Measurements from ENCODE around the gene CHURC1.

CHURC1 gene

DNA sequence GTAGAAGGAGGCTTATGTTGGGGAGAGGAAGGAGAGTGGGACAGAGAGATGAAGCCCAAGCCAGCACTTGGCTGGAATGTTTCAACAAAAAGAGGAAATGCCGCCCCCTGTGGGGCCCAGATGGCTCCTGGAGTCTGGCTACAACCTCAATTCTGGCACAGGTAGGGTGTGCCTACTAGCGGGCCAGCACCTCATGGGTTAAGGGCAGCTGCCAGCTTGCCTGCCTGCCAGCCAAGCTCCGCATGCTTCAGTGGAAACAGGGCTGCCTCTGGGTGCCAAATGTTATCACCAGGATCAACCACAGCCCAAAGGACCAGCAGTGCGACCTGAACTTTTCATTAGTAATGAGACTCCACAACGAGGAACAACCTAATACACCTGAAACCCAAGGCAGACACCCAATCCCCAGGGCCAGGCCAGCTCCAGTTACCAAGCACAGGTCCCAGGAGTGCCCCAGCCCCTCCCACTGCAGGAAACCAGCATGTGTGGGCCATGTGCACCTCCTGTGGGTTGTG lies 46.6 kb downstream of the CHURC1 start:
- no peak for DNase-seq

DNA sequence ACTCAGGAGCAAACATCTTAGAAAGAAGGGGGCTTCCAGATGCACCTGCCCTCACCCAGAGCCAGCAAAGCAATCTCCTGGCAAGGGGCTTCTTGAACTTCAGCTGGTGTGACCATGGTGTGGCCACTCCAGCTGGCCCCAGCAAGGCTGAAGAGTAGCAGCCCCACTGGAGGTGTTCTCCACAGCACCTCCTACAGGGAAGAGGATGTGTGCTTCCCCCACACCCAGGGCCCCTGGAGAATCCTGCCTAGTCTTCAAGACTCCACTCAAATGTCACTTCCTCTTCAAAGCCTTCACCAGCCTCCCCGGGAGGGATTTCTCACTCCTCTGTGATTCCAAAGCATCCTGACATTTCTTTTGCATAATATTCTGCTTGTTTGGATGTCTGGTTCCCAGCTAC lies 49.4 kb downstream of the CHURC1 start:
- no peak for DNase-seq

DNA sequence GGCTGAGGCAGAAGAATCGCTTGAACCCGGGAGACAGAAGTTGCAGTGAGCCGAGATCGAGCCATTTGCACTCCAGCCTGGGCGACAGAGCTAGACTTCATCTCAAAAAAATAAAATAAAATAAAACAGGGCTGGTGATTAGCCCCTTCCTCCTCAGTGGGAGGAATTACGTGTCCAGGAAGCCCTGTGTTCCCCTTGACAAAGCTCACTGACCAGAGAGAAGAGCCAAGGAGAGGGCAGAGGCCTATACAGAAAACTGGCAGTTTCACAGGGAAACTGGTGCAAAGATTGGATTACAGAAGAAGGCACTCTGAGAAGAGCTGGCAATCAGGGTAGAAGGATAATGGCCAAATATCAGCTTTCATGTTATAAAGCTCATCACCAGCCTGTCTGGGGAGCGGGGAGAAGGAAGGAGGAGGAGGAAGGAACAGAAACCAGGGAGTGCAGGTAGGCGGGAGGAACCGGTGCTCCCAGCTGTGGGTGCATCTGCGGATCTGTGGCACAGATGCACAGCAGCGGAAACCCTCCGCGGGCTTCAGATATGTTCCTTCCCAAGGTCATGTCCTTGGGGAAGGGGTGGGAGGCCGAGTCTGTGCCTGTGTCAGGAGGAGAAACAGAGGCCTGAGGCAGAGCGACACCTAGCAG lies 51.2 kb downstream of the CHURC1 start:
- no peak for DNase-seq

DNA sequence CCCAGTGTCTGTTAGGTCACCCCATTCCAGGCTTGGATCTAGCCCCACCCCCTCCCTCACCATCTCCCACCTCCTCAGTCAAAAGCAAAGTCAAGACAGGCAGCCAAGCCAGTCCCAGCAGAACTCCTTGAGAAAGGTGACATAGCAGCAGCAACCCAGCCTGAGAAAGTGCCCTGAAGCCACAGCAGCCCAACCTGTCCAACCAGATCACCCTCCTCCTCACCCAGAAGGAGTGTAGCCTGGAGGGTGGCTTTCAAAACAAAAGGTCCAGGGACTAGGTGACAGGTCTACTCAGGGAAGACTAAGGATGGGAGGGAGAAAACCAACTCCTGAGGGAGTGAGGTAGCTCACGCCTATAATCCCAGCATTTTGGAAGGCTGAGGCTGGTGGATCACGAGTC lies 52.7 kb downstream of the CHURC1 start:
- no peak for DNase-seq

DNA sequence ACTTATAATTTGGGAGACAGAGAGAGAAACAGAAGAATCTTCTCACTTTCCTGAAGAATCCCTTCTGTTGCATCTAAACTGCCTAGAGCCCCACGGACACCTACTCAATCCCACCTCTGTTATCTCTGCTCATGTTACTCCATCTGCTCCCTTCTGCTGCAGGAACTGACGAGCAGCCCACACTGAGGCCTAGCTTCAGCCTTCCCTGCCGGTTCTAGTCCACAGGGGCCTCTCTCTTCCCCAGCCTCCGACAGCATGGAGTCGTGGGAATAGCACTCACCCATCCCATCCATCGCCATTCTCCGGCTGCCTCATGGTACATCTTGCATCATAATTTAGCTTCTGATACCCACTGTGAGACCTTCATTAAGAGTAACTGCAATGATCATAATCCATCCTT lies 53.9 kb downstream of the CHURC1 start:
- no peak for DNase-seq

DNA sequence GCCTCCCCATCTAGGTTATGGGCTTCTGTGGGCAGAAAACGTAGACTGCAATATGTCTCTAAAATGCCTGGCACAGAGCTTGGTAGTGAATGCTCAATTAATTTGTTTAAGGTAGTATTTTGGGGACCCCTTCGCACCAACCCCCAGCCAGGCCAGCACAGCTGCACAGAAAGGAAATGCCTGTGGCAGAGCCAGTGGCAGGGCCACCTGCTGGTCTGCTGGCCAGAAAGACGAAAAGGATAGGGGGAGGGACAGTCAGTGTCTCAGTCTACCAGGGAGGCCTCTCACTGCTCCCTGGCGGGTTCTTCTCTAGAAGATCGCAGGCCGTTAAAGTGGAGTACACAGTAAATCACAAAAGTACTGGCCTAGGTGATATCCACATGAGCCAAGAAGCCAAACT lies 54.4 kb downstream of the CHURC1 start:
- DNase-seq: no peak

DNA sequence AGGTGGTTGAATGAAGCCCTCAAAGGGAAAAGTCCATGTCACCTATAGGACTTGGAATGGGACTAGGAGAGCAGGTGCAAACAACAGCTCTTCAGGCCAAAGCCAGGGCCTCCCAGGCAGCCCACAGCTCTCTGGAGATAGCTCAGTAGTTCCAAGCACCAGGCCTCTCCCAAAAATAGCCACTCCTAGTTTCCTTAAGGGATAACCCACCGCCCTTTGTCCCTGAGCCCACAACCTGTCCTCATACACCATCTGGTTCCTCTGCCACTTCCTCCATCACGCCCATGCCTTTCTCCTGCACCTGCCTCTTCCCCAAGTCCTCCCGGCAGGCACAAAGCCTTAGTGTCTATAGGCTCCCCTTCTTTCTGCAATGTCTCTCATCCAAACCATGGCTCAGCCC lies 55.8 kb downstream of the CHURC1 start:
- DNase-seq: no peak

DNA sequence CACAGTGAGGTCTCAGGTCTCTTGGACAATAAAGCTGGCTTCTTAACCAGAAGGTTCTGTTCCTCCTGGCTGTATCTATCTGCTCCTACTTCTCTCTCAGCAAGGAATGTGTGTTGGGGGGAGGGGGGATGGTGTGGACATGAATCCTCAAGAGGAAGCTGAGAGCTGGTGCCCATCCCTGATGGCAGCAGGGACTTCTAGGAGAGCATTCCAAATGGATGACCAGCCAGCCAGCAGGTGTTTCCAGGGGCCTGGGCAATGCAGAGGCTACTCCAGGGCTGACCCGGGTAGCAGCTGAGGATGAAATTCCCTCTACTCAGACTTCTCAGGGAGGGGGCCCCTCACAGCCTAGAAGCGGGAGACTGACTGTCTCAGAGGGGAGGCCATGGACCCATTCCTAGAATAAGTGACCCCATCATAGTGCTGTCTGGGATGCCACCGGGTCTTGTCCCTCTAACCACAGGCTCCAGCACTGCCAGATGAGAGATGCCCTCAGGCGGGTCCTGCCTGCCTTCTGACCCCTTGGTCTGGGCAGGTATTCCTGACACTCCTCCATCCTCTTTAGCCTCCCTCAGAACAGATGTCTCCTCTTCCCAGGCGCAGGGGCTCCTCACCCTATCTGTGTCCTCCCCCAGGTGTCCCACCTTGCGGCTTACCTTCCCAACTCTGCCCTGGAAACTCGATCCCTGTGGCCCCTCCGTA lies 56.7 kb downstream of the CHURC1 start:
- no peak for DNase-seq

DNA sequence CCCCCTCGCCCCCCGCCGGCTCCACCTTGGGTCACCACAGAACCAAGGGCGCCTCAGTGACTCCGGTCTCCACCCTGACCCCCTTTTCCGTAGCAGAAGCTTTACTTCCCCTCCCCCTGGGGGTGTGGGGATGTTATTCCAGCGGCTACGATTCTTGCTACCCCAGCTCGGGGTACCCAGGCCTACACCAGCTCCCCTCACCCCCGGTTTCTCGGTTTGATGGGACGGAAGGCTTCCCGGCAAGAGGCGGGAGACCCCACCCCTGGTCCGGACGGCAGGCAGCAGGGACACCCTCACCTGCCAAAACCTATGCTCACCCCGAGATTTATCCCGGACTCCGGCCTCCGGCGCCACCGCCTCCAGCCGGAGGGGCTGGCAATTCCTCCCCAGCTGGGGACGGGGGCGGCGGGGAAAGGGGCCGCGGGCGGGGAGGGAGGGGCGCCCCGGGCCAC lies 57.3 kb downstream of the CHURC1 start:
- no peak for DNase-seq

DNA sequence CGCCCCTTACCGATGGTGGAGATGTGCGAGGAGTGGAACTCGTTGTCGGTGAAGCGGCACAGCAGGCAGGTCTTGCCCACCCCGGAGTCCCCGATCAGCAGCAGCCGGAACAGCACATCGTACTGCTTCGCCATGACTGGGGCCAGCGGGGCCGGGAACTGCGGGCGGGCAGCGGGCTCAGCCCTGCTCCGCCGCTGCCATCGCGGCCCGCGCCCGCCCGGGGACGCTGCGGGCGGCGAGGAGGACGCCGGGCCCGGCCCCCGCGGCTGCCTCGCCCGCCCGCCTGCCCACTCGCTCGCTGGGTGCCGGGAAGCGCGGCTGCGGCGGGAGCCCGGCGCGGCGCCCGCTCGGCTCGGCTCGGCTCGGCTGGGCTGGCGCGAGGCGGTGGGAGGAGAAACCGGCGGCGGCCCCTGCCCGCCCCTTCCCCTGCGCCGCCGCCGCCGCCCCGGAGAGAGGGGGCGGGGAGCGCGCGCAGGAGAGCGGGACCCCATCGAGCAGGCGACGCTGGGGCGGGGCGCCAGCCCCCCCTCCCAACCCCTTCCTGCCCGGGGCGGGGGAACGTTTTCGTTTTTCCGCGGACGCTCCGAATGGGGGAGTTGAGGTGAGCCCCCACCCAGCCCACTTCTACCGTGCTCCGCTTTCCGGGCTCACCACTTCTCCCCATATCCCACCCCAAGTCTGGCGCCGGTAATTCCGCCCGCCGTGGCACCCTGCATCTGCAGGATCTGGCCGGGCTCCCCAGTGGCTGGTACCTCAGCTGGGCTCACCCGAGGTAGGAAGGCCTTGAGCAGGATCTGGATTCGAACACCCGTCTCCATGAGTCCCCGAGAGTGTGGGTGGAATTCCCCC lies 57.9 kb downstream of the CHURC1 start, which contains the start of gene RAB15:
RAB15 (minus strand) TSS at position 394 of the 849 bp plus-strand sequence; CDS start at position 134, 260 bp downstream.
- DNase-seq: peak; percentile 13

DNA sequence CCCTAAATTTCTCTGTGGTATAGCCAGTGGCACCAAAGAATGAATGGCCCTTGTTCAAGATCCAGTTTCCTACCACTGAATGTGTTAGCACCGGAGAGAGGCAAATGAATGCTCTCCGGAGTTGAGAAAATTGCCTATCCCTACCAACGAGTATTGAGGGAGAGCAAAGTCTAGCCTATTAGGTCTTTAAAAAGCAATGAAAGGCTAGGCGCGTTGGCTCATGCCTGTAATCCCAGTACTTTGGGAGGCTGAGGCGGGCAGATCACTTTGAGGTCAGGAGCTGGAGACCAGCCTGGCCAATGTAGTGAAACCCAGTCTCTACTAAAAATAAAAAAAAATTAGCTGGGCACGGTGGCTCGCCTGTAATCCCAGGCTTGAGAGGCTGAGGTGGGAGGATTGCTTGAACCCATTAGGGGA lies 58.8 kb downstream of the CHURC1 start:
- DNase-seq: no peak

DNA sequence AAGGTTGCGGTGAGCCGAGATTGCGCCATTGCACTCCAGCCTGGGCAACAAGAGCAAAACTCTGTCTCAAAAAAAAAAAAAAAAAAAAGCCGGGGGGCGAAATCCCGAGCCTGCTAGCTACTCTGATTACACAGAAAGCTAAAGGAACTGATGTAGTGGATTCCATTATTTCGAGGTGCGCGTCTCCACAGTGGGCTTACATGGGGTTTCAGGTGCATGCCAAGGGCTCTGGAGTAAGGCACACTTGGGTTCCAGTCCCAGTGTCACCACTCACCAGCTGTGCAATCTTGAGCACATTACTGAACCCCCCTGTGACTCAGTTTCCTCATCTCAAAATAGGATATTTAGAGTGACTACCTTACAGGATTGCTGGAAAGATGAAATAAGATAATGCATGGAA lies 59.6 kb downstream of the CHURC1 start:
- no peak for DNase-seq

DNA sequence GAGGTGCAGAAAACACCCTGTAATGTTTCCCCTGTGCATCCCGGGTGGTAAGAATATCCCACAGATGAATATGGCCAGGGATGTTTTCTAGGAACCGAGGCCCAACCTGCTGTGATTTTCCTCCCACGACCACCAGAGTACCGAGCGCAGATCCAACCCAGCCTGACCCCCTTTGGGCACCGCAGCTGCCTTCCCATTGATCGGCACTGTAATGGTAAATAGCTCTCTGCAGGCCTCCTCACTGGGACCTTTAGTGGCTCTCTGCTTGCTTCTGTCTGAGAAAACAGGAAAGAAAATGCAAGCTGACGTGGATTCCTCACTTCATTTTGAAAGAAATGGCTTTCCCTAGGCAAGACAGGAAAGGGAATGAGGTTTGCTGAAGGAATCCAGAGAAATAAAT lies 60.3 kb downstream of the CHURC1 start:
- no peak for DNase-seq

DNA sequence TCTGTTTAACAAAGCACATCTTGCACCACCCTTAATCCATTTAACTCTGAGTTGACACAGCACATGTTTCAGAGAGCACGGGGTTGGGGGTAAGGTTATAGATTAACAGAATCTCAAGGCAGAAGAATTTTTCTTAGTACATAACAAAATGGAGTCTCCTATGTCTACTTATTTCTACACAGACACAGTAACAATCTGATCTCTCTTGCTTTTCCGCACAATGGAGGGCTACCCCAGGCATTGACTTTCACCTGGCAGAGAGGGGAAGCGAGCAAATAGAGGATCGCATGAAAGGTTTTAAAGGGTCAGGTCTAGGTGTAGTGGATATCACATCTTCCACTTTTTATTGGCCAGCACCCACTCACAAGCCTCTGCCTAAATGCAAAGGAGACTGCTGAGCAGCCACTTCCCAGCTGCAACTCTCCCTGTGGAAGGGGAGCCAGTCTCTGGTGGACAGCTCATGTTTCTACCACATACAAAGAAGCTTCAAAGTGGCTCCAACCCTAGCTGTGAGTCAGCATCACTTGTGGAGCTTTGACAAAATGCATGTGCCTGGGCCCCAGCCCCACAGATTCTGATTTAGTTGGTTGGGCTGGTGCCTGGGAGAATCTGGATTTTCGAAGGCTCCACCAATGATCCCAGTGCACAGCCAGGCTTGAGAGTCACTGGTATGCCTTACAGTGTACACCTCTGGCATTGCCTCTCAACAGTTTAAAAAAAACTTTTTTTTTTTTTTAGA lies 65.2 kb downstream of the CHURC1 start:
- no peak for DNase-seq

DNA sequence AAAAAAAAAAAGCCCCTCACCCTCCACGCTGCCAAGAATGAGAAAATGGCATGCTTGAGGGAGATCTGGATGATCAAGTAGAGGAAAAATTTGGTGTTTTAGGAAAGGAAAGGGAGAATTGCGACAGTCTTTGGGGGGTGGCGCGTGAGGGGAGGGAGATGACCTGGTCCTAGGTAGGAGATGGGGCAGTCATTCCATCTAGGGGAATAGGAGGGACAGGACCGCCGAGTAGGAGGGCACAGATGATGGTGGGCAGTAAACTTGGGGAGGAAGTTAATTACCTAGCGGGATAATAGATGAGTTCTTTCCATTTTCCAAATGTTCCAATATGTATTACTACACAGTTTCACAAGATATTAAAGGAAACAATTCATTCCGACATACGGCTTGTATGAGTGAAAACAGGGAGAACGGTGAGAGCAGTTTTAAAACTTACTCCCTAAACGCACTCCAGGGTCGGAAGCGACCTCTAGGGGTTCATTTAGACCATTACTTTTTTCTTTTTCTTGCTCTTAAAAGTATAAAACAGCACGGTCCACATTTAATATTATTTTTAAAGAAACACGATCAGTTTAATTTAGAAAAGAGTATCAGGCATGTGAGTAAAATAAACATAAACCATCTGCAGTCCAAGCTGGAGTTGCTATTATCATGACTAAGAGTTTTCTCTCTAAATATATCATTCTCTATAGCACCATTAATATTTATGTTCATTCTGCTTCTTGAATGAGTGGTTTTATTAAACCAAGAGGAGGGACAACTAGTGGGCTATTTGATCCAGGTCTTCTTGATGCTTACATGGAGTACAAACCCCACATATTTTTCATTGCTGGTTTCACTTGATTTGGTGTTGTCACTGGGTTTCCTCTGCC lies 69.4 kb downstream of the CHURC1 start:
- peak; percentile 22 for DNase-seq

All from NCI-H2227 treated with DMSO at 0.1 percent for 48 hours (cell line).